ENCODE data around the gene RNF19B.

The RNF19B gene

GRCh38 chr1:32963746-32964460, 706 bp downstream of the RNF19B start:
- H3K36me3 ChIP-seq (ENCODE audit: insufficient read depth, low read length), result no peaks in the 10 kb centered on the region
- peaks cover 21% of the 10 kb centered on the region for H3K27me3 ChIP-seq (ENCODE audit: insufficient read depth, low read length)
- H3K27ac ChIP-seq (ENCODE audit: low read depth, low read length), result no peak overlapping the region
- under 1% methylated on average over 78 of the region's 78 CpGs for WGBS
- peaks cover 14% of the 10 kb centered on the region for H3K4me1 ChIP-seq (ENCODE audit: insufficient read depth, low read length)
- H3K9ac ChIP-seq (ENCODE audit: low read depth, low read length), result peak overlapping the region; percentile 60
- H3K4me3 ChIP-seq (ENCODE audit: low read length), result peak overlapping the region; percentile 91
- H3K9me3 ChIP-seq (ENCODE audit: insufficient read depth, low read depth, low read length), result no peaks in the 10 kb centered on the region

- no peak overlapping the region for H3K27ac ChIP-seq (ENCODE audit: low read depth, low read length)
Observed at GRCh38 chr1:32962248-32962896, 2.2 kb downstream of the RNF19B start.

GRCh38 chr1:32960819-32961355, 3.7 kb downstream of the RNF19B start:
- Histone ChIP-seq H3K9ac (ENCODE audit: low read depth, low read length) (no peak overlapping the region), H3K4me1 (ENCODE audit: insufficient read depth, low read length) (peaks cover 14% of the 10 kb centered on the region), H3K9me3 (ENCODE audit: insufficient read depth, low read depth, low read length) (no peaks in the 10 kb centered on the region), H3K27me3 (ENCODE audit: insufficient read depth, low read length) (peaks cover 10% of the 10 kb centered on the region), H3K27ac (ENCODE audit: low read depth, low read length) (no peak overlapping the region), H3K36me3 (ENCODE audit: insufficient read depth, low read length) (no peaks in the 10 kb centered on the region), H3K4me3 (ENCODE audit: low read length) (no peak overlapping the region)
- 87% methylated on average over 8 of the region's 8 CpGs for WGBS

More at GRCh38 chr1:32962248-32962896, 2.2 kb downstream of the RNF19B start:
- peaks cover 10% of the 10 kb centered on the region for H3K27me3 ChIP-seq (ENCODE audit: insufficient read depth, low read length)
- H3K9ac ChIP-seq (ENCODE audit: low read depth, low read length), result no peak overlapping the region
- H3K9me3 ChIP-seq (ENCODE audit: insufficient read depth, low read depth, low read length), result no peaks in the 10 kb centered on the region
- 79% methylated on average over 6 of the region's 6 CpGs for WGBS
- H3K36me3 ChIP-seq (ENCODE audit: insufficient read depth, low read length), result no peaks in the 10 kb centered on the region
- peaks cover 14% of the 10 kb centered on the region for H3K4me1 ChIP-seq (ENCODE audit: insufficient read depth, low read length)
- peak overlapping the region; percentile 91 for H3K4me3 ChIP-seq (ENCODE audit: low read length)

GRCh38 chr1:32960342-32960741, 4.3 kb downstream of the RNF19B start:
- Histone ChIP-seq H3K9me3 (ENCODE audit: insufficient read depth, low read depth, low read length) (no peaks in the 10 kb centered on the region), H3K9ac (ENCODE audit: low read depth, low read length) (no peak overlapping the region), H3K27me3 (ENCODE audit: insufficient read depth, low read length) (peaks cover 10% of the 10 kb centered on the region), H3K36me3 (ENCODE audit: insufficient read depth, low read length) (no peaks in the 10 kb centered on the region), H3K27ac (ENCODE audit: low read depth, low read length) (no peak overlapping the region), H3K4me1 (ENCODE audit: insufficient read depth, low read length) (peaks cover 11% of the 10 kb centered on the region), H3K4me3 (ENCODE audit: low read length) (no peak overlapping the region)
- WGBS, result 88% methylated on average over 2 of the region's 2 CpGs

GRCh38 chr1:32958827-32959226, 5.8 kb downstream of the RNF19B start:
- Histone ChIP-seq H3K4me1 (ENCODE audit: insufficient read depth, low read length) (peaks cover 6% of the 10 kb centered on the region), H3K9ac (ENCODE audit: low read depth, low read length) (no peak overlapping the region), H3K4me3 (ENCODE audit: low read length) (no peak overlapping the region), H3K9me3 (ENCODE audit: insufficient read depth, low read depth, low read length) (no peaks in the 10 kb centered on the region), H3K27ac (ENCODE audit: low read depth, low read length) (no peak overlapping the region), H3K36me3 (ENCODE audit: insufficient read depth, low read length) (no peaks in the 10 kb centered on the region), H3K27me3 (ENCODE audit: insufficient read depth, low read length) (peaks cover 10% of the 10 kb centered on the region)
- WGBS, result 85% methylated on average over 1 of the region's 1 CpG

- Histone ChIP-seq H3K4me1 (ENCODE audit: insufficient read depth, low read length) (no peaks in the 10 kb centered on the region; the same call in 1 of the 2 replicates), H3K9me3 (ENCODE audit: insufficient read depth, low read depth, low read length) (no peaks in the 10 kb centered on the region), H3K36me3 (ENCODE audit: insufficient read depth, low read length) (no peaks in the 10 kb centered on the region), H3K27me3 (ENCODE audit: insufficient read depth, low read length) (no peaks in the 10 kb centered on the region), H3K4me3 (ENCODE audit: low read length) (no peak overlapping the region), H3K27ac (ENCODE audit: low read depth, low read length) (no peak overlapping the region), H3K9ac (ENCODE audit: low read depth, low read length) (no peak overlapping the region)
- 81% methylated on average over 3 of the region's 3 CpGs for WGBS
Observed at GRCh38 chr1:32957017-32957416, 7.6 kb downstream of the RNF19B start.

- H3K9me3 ChIP-seq (ENCODE audit: insufficient read depth, low read depth, low read length), result no peaks in the 10 kb centered on the region
- no peaks in the 10 kb centered on the region for H3K4me1 ChIP-seq (ENCODE audit: insufficient read depth, low read length)
- no peak overlapping the region for H3K4me3 ChIP-seq (ENCODE audit: low read length)
- no peak overlapping the region for H3K9ac ChIP-seq (ENCODE audit: low read depth, low read length)
- H3K36me3 ChIP-seq (ENCODE audit: insufficient read depth, low read length), result no peaks in the 10 kb centered on the region
- no peak overlapping the region for H3K27ac ChIP-seq (ENCODE audit: low read depth, low read length)
- 96% methylated on average over 6 of the region's 6 CpGs for WGBS
- no peaks in the 10 kb centered on the region for H3K27me3 ChIP-seq (ENCODE audit: insufficient read depth, low read length)
Observed at GRCh38 chr1:32954168-32954567, 10.4 kb downstream of the RNF19B start.

GRCh38 chr1:32953495-32953894, 11.1 kb downstream of the RNF19B start:
- H3K4me1 ChIP-seq (ENCODE audit: insufficient read depth, low read length), result no peaks in the 10 kb centered on the region
- 100% methylated on average over 1 of the region's 1 CpG for WGBS
- no peak overlapping the region for H3K9ac ChIP-seq (ENCODE audit: low read depth, low read length)
- no peaks in the 10 kb centered on the region for H3K27me3 ChIP-seq (ENCODE audit: insufficient read depth, low read length)
- no peak overlapping the region for H3K27ac ChIP-seq (ENCODE audit: low read depth, low read length)
- H3K36me3 ChIP-seq (ENCODE audit: insufficient read depth, low read length), result no peaks in the 10 kb centered on the region
- H3K4me3 ChIP-seq (ENCODE audit: low read length), result no peak overlapping the region
- no peaks in the 10 kb centered on the region for H3K9me3 ChIP-seq (ENCODE audit: insufficient read depth, low read depth, low read length)

- Histone ChIP-seq H3K27ac (ENCODE audit: low read depth, low read length) (no peak overlapping the region), H3K4me3 (ENCODE audit: low read length) (no peak overlapping the region), H3K36me3 (ENCODE audit: insufficient read depth, low read length) (peaks cover 30% of the 10 kb centered on the region), H3K27me3 (ENCODE audit: insufficient read depth, low read length) (no peaks in the 10 kb centered on the region), H3K4me1 (ENCODE audit: insufficient read depth, low read length) (no peaks in the 10 kb centered on the region), H3K9ac (ENCODE audit: low read depth, low read length) (no peak overlapping the region), H3K9me3 (ENCODE audit: insufficient read depth, low read depth, low read length) (no peaks in the 10 kb centered on the region)
- 94% methylated on average over 5 of the region's 5 CpGs for WGBS
Observed at GRCh38 chr1:32949519-32949918, 15.1 kb downstream of the RNF19B start.

- no peaks in the 10 kb centered on the region for H3K4me1 ChIP-seq (ENCODE audit: insufficient read depth, low read length)
- H3K36me3 ChIP-seq (ENCODE audit: insufficient read depth, low read length), result peaks cover 36% of the 10 kb centered on the region
- H3K9ac ChIP-seq (ENCODE audit: low read depth, low read length), result no peak overlapping the region
- no peak overlapping the region for H3K27ac ChIP-seq (ENCODE audit: low read depth, low read length)
- WGBS, result 80% methylated on average over 1 of the region's 1 CpG
- H3K4me3 ChIP-seq (ENCODE audit: low read length), result no peak overlapping the region
- no peaks in the 10 kb centered on the region for H3K27me3 ChIP-seq (ENCODE audit: insufficient read depth, low read length)
- H3K9me3 ChIP-seq (ENCODE audit: insufficient read depth, low read depth, low read length), result no peaks in the 10 kb centered on the region
Observed at GRCh38 chr1:32948905-32949304, 15.7 kb downstream of the RNF19B start.

- 100% methylated on average over 1 of the region's 1 CpG for WGBS
- no peaks in the 10 kb centered on the region for H3K27me3 ChIP-seq (ENCODE audit: insufficient read depth, low read length)
- H3K4me1 ChIP-seq (ENCODE audit: insufficient read depth, low read length), result no peaks in the 10 kb centered on the region
- no peak overlapping the region for H3K27ac ChIP-seq (ENCODE audit: low read depth, low read length)
- peaks cover 42% of the 10 kb centered on the region for H3K36me3 ChIP-seq (ENCODE audit: insufficient read depth, low read length)
- no peaks in the 10 kb centered on the region for H3K9me3 ChIP-seq (ENCODE audit: insufficient read depth, low read depth, low read length)
- H3K4me3 ChIP-seq (ENCODE audit: low read length), result no peak overlapping the region
- H3K9ac ChIP-seq (ENCODE audit: low read depth, low read length), result no peak overlapping the region
Observed at GRCh38 chr1:32948390-32948722, 16.3 kb downstream of the RNF19B start.
